CD4-positive, alpha-beta T cell treated with Interleukin-6 for 4 hours (primary cell): ENCODE measurements around the gene PRR5.
"Not testable (repeated sequence)": the region's sequence is repeated elsewhere in the genome, so short reads cannot be mapped to it uniquely, and the experiment has no call there.

ENCODE experiments used
- DNase-seq: peaks from one replicate; pipeline ENCODE4 v3.0.0-alpha.2; 2020; ENCODE audit warnings: mixed read lengths

The PRR5 gene

DNA sequence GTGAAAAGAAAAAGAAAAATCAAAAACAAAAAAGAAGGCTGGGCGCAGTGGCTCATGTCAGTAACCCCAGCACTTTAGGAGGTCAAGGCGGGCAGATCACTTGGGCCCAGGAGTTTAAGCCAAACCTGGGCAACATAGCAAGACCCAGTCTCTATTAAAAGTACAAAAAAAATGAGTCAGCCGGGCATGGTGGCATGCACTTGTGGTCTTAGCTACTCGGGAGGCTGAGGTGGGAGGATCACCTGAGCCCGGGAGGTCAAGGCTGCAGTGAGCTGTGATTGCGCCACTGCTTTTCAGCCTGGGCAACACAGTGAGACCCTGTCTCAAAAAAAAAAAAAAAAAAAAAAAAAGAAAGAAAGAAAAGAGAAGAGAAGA is 26.0 kb upstream of the PRR5 start:
- DNase-seq, result not testable (repeated sequence)

DNA sequence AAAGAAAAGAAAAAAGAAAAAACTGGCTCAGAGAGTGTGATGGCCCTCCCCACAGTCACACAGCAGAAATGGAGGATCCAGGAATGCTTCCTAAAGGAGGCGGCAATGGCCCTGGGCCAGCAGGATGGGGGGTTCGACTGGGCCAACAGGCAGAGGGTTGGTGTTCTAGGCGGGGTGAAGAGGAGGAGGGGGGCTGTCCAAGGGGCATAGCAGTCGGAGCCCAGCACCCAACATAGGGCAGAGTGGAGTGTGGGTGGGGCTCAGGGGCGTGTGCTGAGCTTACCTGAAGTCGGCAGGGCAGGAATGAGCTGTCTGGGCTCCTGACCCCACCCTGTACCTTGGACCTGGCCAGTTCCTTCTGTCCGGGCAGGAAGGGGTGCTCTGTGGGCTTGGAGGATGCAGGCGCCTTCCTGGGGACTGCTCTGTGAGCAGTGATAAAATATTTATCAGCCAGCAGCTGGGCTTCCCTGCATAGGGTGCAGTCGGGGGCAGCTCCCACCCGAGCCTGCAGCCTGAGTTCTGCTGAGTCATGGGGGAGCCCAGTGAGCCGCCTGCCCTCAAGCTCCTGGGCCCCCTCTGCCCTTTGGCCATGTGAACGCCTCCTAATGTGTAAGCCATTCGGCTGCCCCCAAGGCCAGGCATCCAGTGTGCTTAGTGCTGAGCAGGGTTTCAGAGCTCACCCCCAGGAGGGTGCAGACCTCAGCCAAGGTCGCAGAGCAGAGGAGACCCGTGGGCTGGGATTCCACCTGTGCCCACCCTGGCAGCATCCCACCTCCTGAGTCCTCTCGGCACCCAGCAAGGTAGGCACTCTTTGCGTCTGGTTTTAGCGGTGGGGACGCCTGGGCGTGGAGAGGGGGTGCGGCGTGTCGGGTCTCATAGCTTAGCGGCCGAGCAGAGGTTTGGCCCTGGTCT is 25.3 kb upstream of the PRR5 start:
- no peak for DNase-seq

DNA sequence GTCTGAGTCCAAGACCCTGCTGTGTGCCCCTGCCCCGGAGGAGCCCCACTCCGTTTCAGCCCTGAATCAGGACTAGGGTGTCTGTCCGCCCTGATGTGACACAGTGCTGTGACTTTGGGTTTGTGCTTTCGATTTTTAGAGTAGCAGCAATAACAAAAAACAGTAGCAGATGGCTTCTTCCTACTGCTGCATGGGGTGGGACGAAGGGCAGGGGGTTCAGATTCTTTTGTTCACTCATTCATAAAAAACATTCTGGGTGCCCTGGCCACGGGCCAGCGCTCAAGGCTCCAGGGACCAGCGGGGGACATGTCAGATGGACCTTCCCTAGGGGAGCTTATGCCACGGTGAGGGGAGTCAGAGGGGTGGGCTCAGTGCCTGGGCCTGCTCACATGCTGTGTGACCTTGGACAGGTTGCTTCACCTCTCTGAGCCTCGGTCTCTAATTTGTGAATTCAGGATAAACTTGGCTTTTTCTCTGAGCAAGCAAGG is 24.6 kb upstream of the PRR5 start:
- DNase-seq, result no peak

DNA sequence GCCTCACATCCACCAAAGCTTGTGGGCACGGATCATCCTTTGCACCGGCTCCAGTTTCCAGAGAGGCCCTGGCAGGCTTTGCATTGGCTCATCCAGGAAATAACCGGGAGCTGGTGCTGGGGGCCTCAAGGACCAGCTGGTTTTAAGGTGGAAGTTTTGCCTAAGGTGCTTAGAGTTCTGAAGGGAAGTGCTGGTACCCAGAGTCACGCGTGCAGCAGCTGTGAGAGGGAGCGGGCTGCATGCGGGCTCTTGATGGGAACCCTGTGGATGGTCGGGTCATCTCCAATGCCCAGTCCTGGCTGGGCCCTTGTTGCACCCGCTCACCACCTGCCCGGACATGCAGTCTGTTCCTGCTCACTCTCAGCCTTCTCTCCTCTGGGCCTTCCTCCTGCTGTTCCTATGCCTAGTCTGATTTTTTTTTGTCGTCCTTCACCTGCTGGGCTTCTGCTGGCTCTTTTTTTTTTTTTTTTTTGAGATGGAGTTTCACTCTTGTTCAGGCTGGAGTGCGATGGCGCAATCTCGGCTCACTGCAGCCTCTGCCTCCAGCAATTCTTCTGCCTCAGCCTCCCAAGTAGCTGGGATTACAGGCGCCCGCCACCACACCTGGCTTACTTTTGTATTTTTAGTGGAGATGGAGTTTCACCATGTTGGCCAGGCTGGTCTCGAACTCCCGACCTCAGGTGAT is 24.0 kb upstream of the PRR5 start:
- DNase-seq, result no peak

DNA sequence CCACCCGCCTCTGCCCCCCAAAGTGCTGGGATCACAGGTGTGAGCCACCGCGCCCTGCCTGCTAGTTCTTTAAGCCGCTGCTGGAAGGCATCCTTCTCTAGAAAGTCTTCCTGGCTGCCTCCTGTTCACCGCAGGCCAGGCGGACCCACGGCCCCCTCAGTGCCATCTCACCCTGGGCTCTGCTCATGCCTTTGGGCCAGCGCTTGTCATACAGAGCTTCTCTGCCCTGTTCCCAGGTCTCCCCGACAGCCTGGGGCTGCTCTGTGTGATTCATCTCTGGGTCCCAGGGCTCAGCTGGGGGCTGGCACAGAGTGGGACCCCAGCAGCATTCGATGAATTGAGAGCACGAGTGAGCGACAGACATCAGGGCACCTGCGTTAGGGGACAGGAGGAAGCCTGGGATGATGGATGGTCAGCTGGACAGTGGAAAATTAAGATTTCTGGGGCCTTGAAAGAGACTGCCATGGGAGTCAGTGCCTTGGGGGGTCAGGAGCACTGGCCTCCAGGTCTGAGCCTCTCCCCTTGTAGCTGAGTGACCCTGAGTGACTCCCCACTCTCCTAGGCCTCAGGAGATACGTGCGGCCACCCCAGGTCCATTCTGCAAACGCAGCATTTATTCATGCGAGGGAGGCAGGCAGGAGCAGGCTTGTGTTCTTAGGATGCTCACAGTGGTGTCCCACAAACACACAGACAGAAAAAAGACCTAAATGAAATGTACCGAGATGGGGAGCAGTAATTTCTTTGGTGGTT is 23.3 kb upstream of the PRR5 start:
- DNase-seq, result no peak

DNA sequence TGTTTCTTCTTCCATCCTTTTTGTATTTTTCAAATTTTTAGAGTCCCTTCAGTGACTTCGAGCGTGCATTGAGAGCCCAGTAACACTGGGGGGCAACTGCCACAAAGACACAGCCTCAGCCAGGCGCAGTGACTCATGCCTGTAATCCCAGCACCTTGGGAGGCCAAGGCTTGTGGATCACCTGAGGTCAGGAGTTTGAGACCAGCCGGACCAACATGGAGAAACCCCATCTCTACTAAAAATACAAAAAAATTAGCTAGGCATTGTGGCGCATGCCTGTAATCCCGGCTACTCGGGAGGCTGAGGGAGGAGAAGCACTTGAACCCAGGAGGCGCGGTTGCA is 22.7 kb upstream of the PRR5 start:
- DNase-seq, result not testable (repeated sequence)

DNA sequence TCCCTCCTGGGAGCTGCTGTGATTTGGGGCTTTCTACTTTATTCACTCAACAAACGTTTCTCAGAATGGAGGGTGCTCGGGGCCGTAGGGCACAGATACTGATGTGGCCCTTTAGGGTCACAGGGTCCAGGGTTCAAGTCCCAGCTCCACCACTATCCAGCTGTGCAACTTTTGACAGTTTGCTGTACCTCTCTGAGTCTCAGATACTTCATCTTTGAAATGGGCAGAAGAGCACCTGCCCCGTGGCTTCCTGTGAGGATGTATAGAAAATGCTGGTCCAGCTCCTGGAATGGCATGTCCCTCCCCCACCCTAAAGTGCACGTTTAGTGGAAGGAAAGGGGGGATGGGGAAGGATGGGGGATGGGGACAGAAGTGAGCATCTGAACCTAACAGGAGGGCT is 21.9 kb upstream of the PRR5 start:
- no peak for DNase-seq

DNA sequence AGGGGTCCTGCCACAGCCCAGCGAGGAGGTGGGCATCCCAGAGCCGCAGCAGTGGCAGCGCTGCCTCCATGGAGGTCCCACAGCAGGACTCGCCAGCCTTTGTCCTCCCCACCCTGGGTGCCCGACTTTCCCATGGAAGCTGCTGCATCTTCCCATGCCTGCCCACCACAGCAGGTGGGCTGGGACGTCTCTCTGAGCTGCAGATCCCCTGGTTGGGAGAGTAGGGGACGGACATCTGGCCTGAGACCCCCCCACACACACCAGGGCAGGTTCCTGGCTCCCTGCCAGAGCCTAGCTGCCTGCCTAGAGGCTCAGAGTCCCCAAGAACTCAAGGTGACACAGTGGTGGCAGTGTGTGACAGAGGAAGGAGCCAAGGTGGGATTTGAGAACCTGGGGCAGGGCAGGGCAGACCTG is 21.5 kb upstream of the PRR5 start:
- no peak for DNase-seq

DNA sequence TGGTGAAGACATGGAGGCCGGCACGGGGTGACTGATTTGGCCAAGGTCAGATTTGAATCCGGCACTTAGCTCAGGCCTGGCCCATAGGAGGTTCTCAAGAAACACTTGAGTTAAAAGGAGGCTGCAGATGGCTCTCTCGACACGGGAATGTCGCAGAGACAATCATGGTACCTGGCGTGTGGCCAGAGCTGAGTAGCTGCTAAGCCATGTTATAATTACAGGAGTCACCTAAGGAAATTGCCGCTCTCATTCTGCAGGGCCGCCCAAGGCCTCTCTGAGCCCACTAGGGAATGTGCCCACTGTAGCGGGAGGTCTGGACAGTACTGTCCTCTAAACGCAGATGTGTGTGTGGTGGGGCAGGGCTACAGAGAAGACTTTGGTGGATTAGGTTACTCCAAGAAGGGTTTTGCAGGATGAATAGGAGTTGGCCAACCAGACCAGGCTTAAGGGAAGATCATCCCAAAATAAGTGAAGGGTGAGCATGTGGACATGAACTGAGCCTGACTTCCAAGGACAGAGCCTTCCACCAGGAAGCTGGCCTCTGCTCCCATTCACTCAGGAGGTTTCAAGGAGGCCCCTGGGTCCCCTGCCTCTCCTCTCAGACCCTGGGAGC is 19.3 kb upstream of the PRR5 start:
- no peak for DNase-seq

DNA sequence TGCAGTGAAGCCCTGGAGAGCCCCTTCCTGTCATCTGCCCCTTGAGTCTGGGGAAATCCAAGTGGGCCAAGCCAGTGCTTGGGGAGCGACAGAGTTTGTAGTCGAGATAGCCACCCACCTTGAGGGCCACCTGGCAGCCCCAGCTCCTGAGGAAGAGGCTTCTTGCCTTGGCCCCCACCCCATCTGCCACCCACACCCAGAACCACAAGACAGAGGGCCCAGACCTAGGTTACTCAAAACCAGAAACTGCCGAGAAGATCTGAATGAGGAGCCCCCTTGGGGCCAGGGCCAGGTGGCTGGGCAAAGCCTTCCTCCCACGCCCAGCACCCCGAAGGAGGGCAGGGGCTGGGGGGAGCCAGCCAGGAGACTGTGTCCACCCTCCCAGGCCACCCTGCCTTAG is 18.8 kb upstream of the PRR5 start:
- no peak for DNase-seq

DNA sequence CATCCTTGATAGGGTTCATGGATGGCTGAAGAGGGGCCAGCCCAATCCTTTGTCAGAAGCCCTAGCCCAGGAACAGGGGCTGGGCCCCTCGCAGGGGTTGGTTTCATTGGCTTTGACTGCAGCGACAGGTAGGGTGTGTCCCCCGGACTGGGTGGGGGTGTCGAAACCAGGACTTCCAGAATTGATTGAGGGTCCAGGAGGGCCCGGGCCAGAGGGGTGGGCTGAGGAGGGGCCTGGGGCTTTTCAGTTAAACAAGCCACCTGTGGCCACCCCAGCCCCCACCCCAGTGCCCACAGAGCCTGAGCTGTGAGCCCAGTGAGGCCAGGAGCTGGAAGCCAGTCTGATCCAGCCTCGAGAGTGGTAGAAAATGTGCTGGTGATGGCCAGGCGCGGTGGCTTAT is 18.1 kb upstream of the PRR5 start:
- DNase-seq, result no peak

DNA sequence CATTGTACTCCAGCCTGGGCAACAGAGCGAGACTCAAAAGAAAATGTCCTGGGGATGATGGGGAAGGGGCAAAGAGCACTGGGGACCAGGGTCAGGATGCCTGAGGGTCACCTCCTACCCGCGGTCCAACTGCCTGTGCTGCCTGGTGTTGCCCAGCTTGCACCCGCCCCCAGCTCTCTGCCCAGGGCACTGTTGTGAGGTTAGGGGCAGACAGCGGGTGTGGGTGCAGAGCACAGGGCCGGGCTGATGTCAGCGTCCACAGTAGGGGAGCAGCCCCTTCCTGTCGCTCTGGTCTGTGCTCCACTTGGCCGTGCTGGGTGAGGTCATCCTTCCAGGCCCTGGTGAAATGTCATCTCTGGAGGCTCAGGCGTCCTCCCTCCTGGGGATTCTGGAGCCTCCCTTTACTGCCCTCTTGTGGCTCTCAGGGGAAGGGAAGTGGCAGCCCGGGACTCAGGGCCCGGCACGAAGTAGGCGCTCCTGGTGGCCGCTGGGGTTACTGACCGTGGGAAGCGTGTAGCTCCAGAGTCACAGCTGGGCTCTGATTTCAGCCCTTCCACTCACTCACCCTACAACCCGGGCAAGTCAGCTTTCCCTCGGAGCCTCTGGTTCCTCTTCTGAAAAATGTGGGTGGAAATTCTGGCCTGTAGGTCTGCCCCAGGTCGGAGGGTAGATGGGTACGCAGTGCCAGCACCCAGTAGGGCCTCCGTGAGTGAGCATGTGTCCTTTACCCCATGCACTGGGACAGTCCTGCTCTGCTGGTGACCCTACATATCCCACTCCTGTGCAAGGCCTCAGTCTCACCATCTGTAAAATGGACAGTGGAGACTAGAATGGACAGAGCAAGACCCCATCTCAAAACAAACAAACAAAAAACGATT is 17.3 kb upstream of the PRR5 start:
- DNase-seq, result peak; percentile 85

DNA sequence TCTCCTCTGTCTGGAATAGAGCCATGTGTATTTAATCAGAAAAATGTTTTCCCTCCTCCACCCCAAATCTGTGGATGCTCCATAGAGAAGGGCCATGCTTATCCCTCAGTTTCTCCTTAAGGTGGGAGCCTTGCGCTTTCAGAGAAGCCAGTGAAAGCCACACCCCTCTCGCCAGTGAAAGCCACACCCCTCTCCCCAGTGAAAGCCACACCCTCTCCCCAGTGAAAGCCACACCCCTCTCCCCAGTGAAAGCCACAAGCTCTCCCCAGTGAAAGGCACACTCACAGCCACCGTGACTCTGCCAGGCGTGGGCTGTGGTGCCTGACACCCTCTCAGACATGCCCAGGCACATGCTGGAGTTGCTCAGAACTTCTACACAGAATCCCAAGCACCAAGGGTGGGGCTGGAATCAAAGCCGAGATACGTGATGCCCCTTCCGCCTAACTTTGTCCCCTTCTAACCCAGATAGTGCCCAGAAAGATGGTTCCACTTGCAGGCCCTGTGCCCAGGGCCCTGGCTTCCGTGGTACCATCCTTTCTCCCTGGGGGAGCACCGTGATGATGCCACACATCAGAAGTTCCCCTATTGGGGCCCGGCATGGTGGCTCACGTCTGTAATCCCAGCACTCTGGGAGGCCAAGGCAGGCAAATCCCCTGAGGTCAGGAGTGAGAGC is 16.5 kb upstream of the PRR5 start:
- peak; percentile 85 for DNase-seq

DNA sequence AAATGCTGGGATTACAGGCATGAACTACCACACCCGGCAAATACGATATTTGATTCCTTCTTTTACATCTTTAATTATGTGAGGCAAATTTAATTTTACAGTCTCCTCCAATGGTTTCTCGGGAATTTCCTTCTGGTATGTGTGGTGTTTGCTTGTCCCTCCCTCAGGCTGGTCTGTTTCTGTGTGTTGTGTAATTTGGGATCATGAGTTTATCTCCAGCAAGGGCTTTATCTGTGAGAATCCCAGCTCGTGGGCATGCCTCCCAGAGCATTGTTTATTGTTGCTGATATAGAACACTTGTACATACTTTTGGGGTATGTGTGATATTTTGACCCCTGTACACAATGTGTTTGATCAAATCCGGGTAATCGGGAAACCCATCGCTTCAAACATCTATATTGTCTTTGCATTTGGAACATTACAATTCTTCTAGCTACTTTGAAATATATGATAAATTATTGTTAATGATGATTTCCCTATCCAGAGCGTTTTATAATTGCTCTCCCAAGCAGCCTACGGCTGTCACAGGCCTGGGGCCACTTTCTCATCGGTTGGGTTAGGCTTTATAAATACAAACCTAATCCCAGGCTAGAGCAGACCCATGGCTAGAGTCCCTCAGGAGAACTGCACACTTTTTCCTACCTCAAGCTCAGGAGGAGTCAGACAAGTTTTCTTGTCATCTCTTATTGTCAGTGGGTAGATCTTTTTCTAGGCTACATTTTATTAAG is 15.0 kb upstream of the PRR5 start:
- no peak for DNase-seq

DNA sequence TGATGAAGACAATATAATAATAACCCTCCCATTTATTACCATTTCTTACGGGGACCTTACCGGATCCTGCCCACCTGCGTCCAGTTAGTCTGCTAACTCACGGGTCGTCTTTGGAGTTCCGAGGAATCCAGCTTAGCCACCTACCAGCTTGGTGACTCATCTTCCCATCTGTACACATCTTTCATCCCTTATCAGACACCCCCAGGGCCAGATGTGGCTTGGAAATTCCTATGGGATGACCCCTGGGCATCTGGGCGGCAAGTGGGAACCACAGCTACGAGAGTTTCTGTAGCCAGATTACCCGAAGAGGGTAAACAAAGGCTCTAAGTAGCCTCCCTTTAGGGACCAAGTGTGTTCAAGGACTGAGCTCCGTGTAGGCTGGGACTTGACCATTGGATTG is 12.8 kb upstream of the PRR5 start:
- DNase-seq, result no peak

DNA sequence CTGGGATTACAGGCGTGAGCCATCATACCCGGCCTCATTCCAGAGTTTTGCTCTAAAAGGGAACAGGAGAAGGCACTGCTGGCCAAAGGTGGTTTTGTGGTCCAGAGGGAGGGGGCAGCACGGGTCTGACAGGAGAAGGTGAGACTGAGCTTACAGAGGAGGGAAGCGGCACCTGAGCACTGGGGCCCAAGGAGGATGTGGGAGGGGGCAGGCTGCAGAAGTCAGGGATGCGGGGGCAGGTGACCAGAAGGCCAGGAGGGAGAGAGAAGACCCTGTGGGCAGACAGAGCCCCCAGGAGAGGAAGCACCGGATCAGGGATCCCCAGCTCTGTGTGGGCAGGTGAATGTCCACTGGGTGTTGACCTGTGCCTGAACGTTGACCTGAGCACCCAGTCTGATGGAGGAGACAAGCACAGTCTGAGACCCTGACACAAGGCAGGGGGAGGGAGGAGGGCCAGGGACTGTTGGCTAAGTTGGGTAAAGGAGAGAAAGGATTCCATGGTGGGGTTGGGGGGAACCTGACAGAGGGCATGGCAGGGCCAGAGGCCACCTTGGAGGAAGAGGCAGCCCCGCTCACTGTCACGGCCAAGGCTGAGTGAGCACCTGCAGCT is 12.0 kb upstream of the PRR5 start:
- no peak for DNase-seq

DNA sequence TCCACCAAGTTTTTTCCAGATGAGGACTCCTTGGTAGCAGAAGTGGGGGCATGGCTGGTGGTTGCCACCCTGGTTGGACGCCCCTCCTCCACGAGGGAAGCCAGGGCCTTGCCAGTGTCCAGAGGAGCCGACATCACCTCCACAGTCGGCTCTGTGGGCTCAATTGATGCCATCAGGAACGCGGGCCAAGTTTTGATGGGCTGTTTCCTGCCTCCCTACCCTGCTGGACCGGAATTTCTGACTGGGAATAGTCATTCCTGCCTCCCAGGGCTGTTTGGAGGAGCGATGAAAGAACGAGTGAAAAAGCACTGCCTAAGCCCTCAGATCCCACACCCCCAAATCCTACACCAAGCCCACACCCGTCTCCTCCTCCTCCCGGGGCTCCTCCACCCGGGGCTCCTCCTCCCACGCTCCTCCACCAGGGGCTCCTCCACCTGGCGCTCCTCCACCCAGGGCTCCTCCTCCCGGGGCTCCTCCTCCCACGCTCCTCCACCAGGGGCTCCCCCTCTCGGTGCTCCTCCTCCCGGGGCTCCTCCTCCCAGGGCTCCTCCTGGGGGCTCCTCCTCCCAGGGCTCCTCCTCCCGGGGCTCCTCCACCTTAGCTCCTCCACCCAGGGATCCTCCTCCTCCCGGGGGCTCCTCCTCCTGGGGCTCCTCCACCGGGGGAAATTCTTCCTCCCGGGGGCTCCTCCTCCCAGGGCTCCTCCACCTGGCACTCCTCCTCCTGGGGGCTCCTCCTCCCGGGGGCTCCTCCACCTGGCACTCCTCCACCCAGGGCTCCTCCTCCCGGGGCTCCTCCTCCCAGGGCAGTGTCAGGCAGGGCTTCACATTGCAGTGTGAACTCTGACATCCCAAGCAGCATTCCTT is 10.0 kb upstream of the PRR5 start:
- no peak for DNase-seq

DNA sequence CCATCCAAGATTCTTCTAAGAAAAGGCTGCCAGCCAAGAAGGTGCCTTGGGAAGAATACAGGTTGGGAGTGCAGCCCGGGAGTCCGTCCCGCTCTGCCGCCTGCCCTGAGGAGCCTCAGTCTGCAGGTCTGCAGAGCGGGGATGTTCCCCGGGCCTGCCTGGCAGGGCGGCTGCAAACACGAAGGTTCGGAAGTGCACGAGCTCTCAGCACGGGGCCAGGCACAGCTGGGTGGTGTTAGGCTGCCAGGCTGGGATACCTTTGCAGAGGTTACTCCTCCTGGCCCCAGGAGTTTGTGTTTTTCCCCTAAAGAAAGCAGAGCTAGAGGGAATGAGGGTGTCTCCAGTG is 9.4 kb upstream of the PRR5 start:
- no peak for DNase-seq

DNA sequence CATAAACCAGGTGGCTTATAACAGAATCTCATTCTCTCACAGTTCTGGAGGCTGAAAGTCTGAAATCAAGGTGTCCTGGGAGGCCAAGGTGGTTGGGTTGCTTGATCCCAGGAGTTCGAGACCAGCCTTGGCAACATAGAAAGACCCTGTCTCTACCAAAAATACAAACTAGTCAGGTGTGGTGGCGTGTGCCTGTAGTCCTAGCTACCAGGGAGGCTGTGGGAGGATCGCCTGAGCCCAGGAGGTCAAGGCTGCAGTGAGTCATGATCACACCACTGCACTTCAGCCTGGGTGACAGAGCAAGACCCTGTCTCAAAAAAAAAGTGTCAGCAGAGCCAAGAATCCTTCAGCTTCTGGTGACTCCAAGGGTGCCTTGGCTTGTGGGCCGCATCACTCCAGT is 8.9 kb upstream of the PRR5 start:
- no peak for DNase-seq

DNA sequence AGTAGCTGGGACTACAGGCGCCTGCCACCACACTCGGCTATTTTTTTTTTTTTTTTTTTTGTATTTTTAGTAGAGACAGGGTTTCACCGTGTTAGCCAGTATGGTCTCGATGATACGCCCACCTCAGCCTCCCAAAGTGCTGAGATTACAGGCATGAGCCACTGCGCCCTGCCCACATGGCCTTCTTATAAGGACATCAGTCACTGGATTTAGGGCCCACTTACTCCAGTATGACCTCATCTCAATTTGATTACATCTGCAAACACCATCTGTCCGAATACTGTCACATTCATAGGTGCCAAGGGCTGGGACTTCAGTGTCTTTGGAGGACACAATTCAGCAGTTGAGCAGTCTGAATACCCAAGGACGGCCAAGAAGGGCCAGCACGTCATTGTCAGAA is 8.2 kb upstream of the PRR5 start:
- no peak for DNase-seq
